RWPE2 (cell line): ENCODE data around the gene NAP1L1.

ENCODE experiments used
- ATAC-seq: fragments of 200-7000 bp; cut with Tn5 transposase; 3 replicates; pipeline ENCODE4 v1.9.1; 2021; ENCODE audit warnings: low read depth
- DNase-seq: peaks from one replicate; pipeline ENCODE4 v3.0.0-alpha.2; 2020; ENCODE audit warnings: low spot score
- H3K27ac ChIP-seq: fragments of 450-650 bp; 2 replicates; pipeline ENCODE4 v1.5.1; 2017; ENCODE audit warnings: mild to moderate bottlenecking; ENCODE audit not compliant: poor library complexity, severe bottlenecking
- H3K27me3 ChIP-seq: fragments of 250-450 bp; sonication (Bioruptor Pico); 2 replicates; pipeline ENCODE4 v1.5.1; 2021; ENCODE audit warnings: mild to moderate bottlenecking, moderate library complexity; ENCODE audit not compliant: insufficient read depth, poor library complexity, severe bottlenecking
- H3K36me3 ChIP-seq: fragments of 250-450 bp; sonication (Bioruptor Pico); 2 replicates; pipeline ENCODE4 v1.5.1; 2020; ENCODE audit warnings: low read depth, mild to moderate bottlenecking, moderate library complexity
- H3K4me1 ChIP-seq: fragments of 250-450 bp; sonication (Bioruptor Pico); 2 replicates; pipeline ENCODE4 v1.5.1; 2021; ENCODE audit warnings: mild to moderate bottlenecking, moderate library complexity; ENCODE audit not compliant: insufficient read depth, poor library complexity, severe bottlenecking
- H3K4me3 ChIP-seq: fragments of 250-450 bp; sonication (Bioruptor Pico); 2 replicates; pipeline ENCODE4 v1.5.1; 2021; ENCODE audit warnings: mild to moderate bottlenecking, moderate library complexity; ENCODE audit not compliant: severe bottlenecking
- H3K9me3 ChIP-seq: fragments of 250-450 bp; sonication (Bioruptor Pico); 2 replicates; pipeline ENCODE4 v1.5.1; 2021; ENCODE audit warnings: mild to moderate bottlenecking, moderate library complexity; ENCODE audit not compliant: severe bottlenecking
- CTCF ChIP-seq: fragments of 450-650 bp; IDR thresholded peaks from one replicate; pipeline ENCODE4 v1.5.1; 2017; ENCODE audit warnings: mild to moderate bottlenecking, moderate library complexity; ENCODE audit not compliant: poor library complexity, severe bottlenecking

NAP1L1 gene

GRCh38 chr12:76083904-76084862 lies at the start of gene NAP1L1:
Gene NAP1L1, minus strand, starts transcription at chr12:76084685. Its CDS starts 10,466 bp downstream, at chr12:76074219.
- H3K9me3 ChIP-seq = no peaks in the 10 kb centered on the region
- H3K27me3 ChIP-seq = no peaks in the 10 kb centered on the region
- no peak for TF ChIP-seq CTCF
- peaks cover 39% of the 10 kb centered on the region for H3K36me3 ChIP-seq
- ATAC-seq = peak; percentile 90
- peak within 1 kb of the TSS; percentile 90 for H3K4me3 ChIP-seq
- DNase-seq = peak; percentile 98
- peak within 1 kb of the TSS; percentile 89 for H3K27ac ChIP-seq
- H3K4me1 ChIP-seq = peaks cover 18% of the 10 kb centered on the region

DNA sequence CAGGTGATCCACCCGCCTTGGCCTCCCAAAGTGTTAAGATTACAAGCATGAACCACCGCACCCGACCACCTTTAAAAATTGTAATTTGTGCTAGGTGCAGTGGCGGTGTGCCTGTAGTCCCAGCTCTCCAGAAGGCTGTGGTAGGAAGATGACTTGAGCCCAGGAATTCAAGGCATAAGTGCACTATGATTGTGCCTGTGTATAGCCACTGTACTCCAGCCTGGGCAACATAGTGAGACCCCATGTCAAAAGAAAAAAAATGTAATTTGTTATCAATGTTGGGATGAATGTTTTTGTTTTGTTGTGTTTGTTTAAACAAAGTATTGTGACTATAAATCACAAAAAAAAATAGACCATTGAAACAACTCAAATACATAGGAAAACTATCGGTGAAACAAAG lies 43.1 kb upstream of the NAP1L1 start:
- peaks cover 18% of the 10 kb centered on the region for H3K4me1 ChIP-seq
- no peak for TF ChIP-seq CTCF
- ATAC-seq = no peak

GRCh38 chr12:76124456-76124855 lies 40.0 kb upstream of the NAP1L1 start:
- Histone ChIP-seq H3K36me3 (no peaks in the 10 kb centered on the region), H3K27ac (peak overlapping the region; percentile 94), H3K9me3 (no peaks in the 10 kb centered on the region), H3K4me3 (no peak overlapping the region), H3K4me1 (peaks cover 19% of the 10 kb centered on the region), H3K27me3 (no peaks in the 10 kb centered on the region)
- TF ChIP-seq CTCF = no peak
- ATAC-seq = no peak
- DNase-seq = no peak

More for the DNA sequence above, 43.1 kb upstream of the NAP1L1 start:
- Histone ChIP-seq H3K27me3 (no peaks in the 10 kb centered on the region), H3K27ac (no peak overlapping the region), H3K9me3 (no peaks in the 10 kb centered on the region), H3K4me3 (no peak overlapping the region), H3K36me3 (no peaks in the 10 kb centered on the region)
- no peak for DNase-seq

GRCh38 chr12:76123259-76124212 lies 39.1 kb upstream of the NAP1L1 start:
- no peak for TF ChIP-seq CTCF
- peak overlapping the region; percentile 94 for H3K27ac ChIP-seq
- peaks cover 19% of the 10 kb centered on the region for H3K4me1 ChIP-seq
- H3K9me3 ChIP-seq = no peaks in the 10 kb centered on the region
- no peaks in the 10 kb centered on the region for H3K27me3 ChIP-seq
- no peak for DNase-seq
- H3K4me3 ChIP-seq = no peak overlapping the region
- no peaks in the 10 kb centered on the region for H3K36me3 ChIP-seq
- ATAC-seq = peak; percentile 78
